GM12873 (cell line): ENCODE measurements around the gene HASPIN.

ENCODE experiments used
- CTCF ChIP-seq: IDR thresholded peaks from 2 replicates; pipeline ENCODE4 v1.5.1; 2012; ENCODE audit warnings: low read depth, mild to moderate bottlenecking, moderate library complexity, low read length, control low read depth; ENCODE audit not compliant: insufficient read depth; ENCODE audit errors: missing control alignments

The HASPIN gene

GRCh38 chr17:3771140-3771539, 47.4 kb downstream of the HASPIN start:
- TF ChIP-seq CTCF: no peak

- no peak for TF ChIP-seq CTCF
Observed at GRCh38 chr17:3772764-3773163, 49.1 kb downstream of the HASPIN start.

- no peak for TF ChIP-seq CTCF
Observed at GRCh38 chr17:3773511-3773910, 49.8 kb downstream of the HASPIN start.

GRCh38 chr17:3773966-3774365, 50.3 kb downstream of the HASPIN start:
- no peak for TF ChIP-seq CTCF
